Left ventricle myocardium inferior (tissue), 1 donor: ENCODE data around the gene TNFRSF8. TPM values are rescaled to one million over a fixed set of nuclear protein-coding genes. Genes with fewer than 3 reads are reported as not detected.
A peak's percentile ranks its signal among the peaks of the same experiment; 100 is the strongest.

Experiments
- DNase-seq: peaks from one replicate; pipeline ENCODE4 v3.0.0-alpha.2; 2020
- H3K27ac ChIP-seq: fragments of 200-600 bp; replicated peaks from 2 replicates; pipeline ENCODE4 v1.8.0; 2021
- H3K27me3 ChIP-seq: fragments of 200-600 bp; 2 replicates; pipeline ENCODE4 v1.8.0; 2021; ENCODE audit warnings: low read depth
- H3K36me3 ChIP-seq: fragments of 200-600 bp; 2 replicates; pipeline ENCODE4 v1.8.0; 2021
- H3K4me1 ChIP-seq: fragments of 200-600 bp; 2 replicates; pipeline ENCODE4 v1.8.0; 2021
- H3K4me3 ChIP-seq: fragments of 200-600 bp; 2 replicates; pipeline ENCODE4 v1.8.0; 2021; ENCODE audit warnings: mild to moderate bottlenecking, moderate library complexity
- H3K9me3 ChIP-seq: fragments of 200-600 bp; replicated peaks from 2 replicates; pipeline ENCODE4 v1.8.0; 2021
- CTCF ChIP-seq: fragments of 200-600 bp; IDR thresholded peaks from 2 replicates; pipeline ENCODE4 v1.8.0; 2021; ENCODE audit warnings: antibody characterized with exemption, mild to moderate bottlenecking, borderline replicate concordance
- intact Hi-C: fragments of 100-400 bp; cut with micrococcal nuclease; formaldehyde crosslinking; loops from one replicate; pipeline ENCODE4 v1.11.0; 2022
- microRNA-seq: library from miRNA; unstranded; fragments of <30 nt; microRNA quantifications from one replicate; pipeline ENCODE4 v1.2.0, GENCODE V29; 2020
- total RNA-seq: library from RNA; stranded (reverse); fragmentation: NEBNext Ultra II Directional; extraction: Animal tissue kit (Norgen Biotek cat#: 25700); gene quantifications from one replicate; pipeline ENCODE4 v1.2.1, GENCODE V29; 2021
- donor health status: DM: no; HTN: yes; CAD: no; lungs with severe emphysema.

TNFRSF8 gene
- total RNA-seq, 1 donor from 2014 or later: 0.82 TPM

GRCh38 chr1:12188657-12189327 lies 125.7 kb downstream of the TNFRSF8 start:
- Histone ChIP-seq H3K27ac (peak overlapping the region; percentile 94), H3K4me1 (peaks cover 58% of the 10 kb centered on the region), H3K9me3 (no peaks in the 10 kb centered on the region), H3K4me3 (no peak overlapping the region), H3K36me3 (peaks cover 27% of the 10 kb centered on the region), H3K27me3 (peaks cover 6% of the 10 kb centered on the region)
- no peak for TF ChIP-seq CTCF
- intact Hi-C loops: no loop called here
- DNase-seq: no peak

- TF ChIP-seq CTCF: no peak
- Histone ChIP-seq H3K4me1 (peaks cover 53% of the 10 kb centered on the region), H3K36me3 (peaks cover 32% of the 10 kb centered on the region), H3K27ac (peak overlapping the region; percentile 94), H3K27me3 (peaks cover 6% of the 10 kb centered on the region), H3K4me3 (no peak overlapping the region), H3K9me3 (no peaks in the 10 kb centered on the region)
- DNase-seq: no peak
- intact Hi-C loops: no loop called here
Observed at GRCh38 chr1:12189328-12189682, 126.2 kb downstream of the TNFRSF8 start.

GRCh38 chr1:12191242-12192032 lies 128.3 kb downstream of the TNFRSF8 start:
- no peaks in the 10 kb centered on the region for H3K9me3 ChIP-seq
- peaks cover 42% of the 10 kb centered on the region for H3K36me3 ChIP-seq
- no peak overlapping the region for H3K27ac ChIP-seq
- H3K4me1 ChIP-seq: peaks cover 31% of the 10 kb centered on the region
- no peak for TF ChIP-seq CTCF
- intact Hi-C loops: no loop called here
- no peak overlapping the region for H3K4me3 ChIP-seq
- DNase-seq: no peak
- H3K27me3 ChIP-seq: peaks cover 6% of the 10 kb centered on the region

Small RNA genes lying within 50 kb of the gene (microRNA-seq; reads per million reads assigned to microRNA genes)
- gene MIR4632 (not detected), gene MIR6729 (not detected), gene MIR7846 (not detected)

Other genes starting within 250 kb of the TNFRSF8 start
- gene NPPA, start 215.5 kb upstream of the TNFRSF8 start, total RNA-seq: 1,100 TPM
- gene NPPB, start 204.4 kb upstream of the TNFRSF8 start, total RNA-seq: 119 TPM
- gene KIAA2013, start 136.9 kb upstream of the TNFRSF8 start, total RNA-seq: 40.9 TPM
- 61.6 TPM for gene PLOD1, start 128.6 kb upstream of the TNFRSF8 start, total RNA-seq
- 663 TPM for gene MFN2, start 82.9 kb upstream of the TNFRSF8 start, total RNA-seq
- 16.2 TPM for gene MIIP, start 43.8 kb upstream of the TNFRSF8 start, total RNA-seq
- 16.2 TPM for gene TNFRSF1B, start 103.7 kb downstream of the TNFRSF8 start, total RNA-seq
- gene VPS13D, start 166.7 kb downstream of the TNFRSF8 start, total RNA-seq: 71.6 TPM